ENCODE results near the gene CCDC40.
"Not testable (repeated sequence)": the region's sequence is repeated elsewhere in the genome, so short reads cannot be mapped to it uniquely, and the experiment has no call there.

The CCDC40 gene

GRCh38 chr17:80086081-80086480, 49.6 kb downstream of the CCDC40 start:
- no peak for DNase-seq

GRCh38 chr17:80086616-80087015, 50.2 kb downstream of the CCDC40 start:
- no peak for DNase-seq

- no peak for DNase-seq
Measured at GRCh38 chr17:80087346-80088265, 51.2 kb downstream of the CCDC40 start.

GRCh38 chr17:80089762-80090161, 53.3 kb downstream of the CCDC40 start:
- DNase-seq, result no peak

- not testable (repeated sequence) for DNase-seq
Measured at GRCh38 chr17:80090164-80090563, 53.7 kb downstream of the CCDC40 start.

GRCh38 chr17:80091376-80091775, 54.9 kb downstream of the CCDC40 start:
- no peak for DNase-seq

- DNase-seq, result no peak
Measured at GRCh38 chr17:80092959-80093358, 56.5 kb downstream of the CCDC40 start.

- DNase-seq, result no peak
Measured at GRCh38 chr17:80095038-80095843, 58.8 kb downstream of the CCDC40 start.

- no peak for DNase-seq
Measured at GRCh38 chr17:80095844-80096475, 59.5 kb downstream of the CCDC40 start.

GRCh38 chr17:80096561-80097021, 60.1 kb downstream of the CCDC40 start:
- no peak for DNase-seq

GRCh38 chr17:80097127-80097621, 60.7 kb downstream of the CCDC40 start:
- DNase-seq, result no peak

- no peak for DNase-seq
Measured at GRCh38 chr17:80097844-80098691, 61.6 kb downstream of the CCDC40 start.

- no peak for DNase-seq
Measured at GRCh38 chr17:80099291-80100034, 63.0 kb downstream of the CCDC40 start.

- no peak for DNase-seq
Measured at GRCh38 chr17:80100035-80100323, 63.5 kb downstream of the CCDC40 start.

GRCh38 chr17:80101011-80101945, 64.8 kb downstream of the CCDC40 start, which contains the start of gene GAA:
Gene GAA, plus strand, starts transcription at chr17:80101581. Its CDS starts 3,006 bp downstream, at chr17:80104587.
- DNase-seq, result peak; percentile 91

- no peak for DNase-seq
Measured at GRCh38 chr17:80101946-80102663, 65.7 kb downstream of the CCDC40 start.

GRCh38 chr17:80102664-80103448, 66.4 kb downstream of the CCDC40 start:
- DNase-seq, result no peak

- no peak for DNase-seq
Measured at GRCh38 chr17:80103449-80104085, 67.1 kb downstream of the CCDC40 start.
